Activated T-cell treated with anti-CD3 and anti-CD28 coated beads, Interleukin-2, amount 50 U/mL, for 24 hours (primary cell): ENCODE data around the gene JAKMIP2.
"Not testable (repeated sequence)": the region's sequence is repeated elsewhere in the genome, so short reads cannot be mapped to it uniquely, and the experiment has no call there.

ENCODE experiments used
- DNase-seq: peaks from one replicate; pipeline ENCODE4 v3.0.0-alpha.2; 2020
- H3K27ac Mint-ChIP-seq: 2 replicates; pipeline ENCODE4 v1.8.0; 2020; ENCODE audit warnings: mild to moderate bottlenecking, mixed read lengths
- H3K27me3 Mint-ChIP-seq: 2 replicates; pipeline ENCODE4 v1.8.0; 2020; ENCODE audit warnings: mixed read lengths
- H3K36me3 Mint-ChIP-seq: 2 replicates; pipeline ENCODE4 v1.8.0; 2020; ENCODE audit warnings: low read depth, mixed read lengths
- H3K4me1 Mint-ChIP-seq: 2 replicates; pipeline ENCODE4 v1.8.0; 2020; ENCODE audit warnings: low read depth, mixed read lengths
- H3K4me3 Mint-ChIP-seq: 2 replicates; pipeline ENCODE4 v1.8.0; 2020; ENCODE audit warnings: mild to moderate bottlenecking, moderate library complexity, mixed read lengths
- H3K9me3 Mint-ChIP-seq: 2 replicates; pipeline ENCODE4 v1.8.0; 2020; ENCODE audit warnings: mixed read lengths

The JAKMIP2 gene

GRCh38 chr5:147803926-147804325, 21.4 kb upstream of the JAKMIP2 start:
- Mint-ChIP-seq H3K36me3 (no peaks in the 10 kb centered on the region), H3K27me3 (no peaks in the 10 kb centered on the region), H3K27ac (no peak overlapping the region), H3K9me3 (no peaks in the 10 kb centered on the region), H3K4me1 (peaks cover 5% of the 10 kb centered on the region), H3K4me3 (no peak overlapping the region)
- DNase-seq = no peak

DNA sequence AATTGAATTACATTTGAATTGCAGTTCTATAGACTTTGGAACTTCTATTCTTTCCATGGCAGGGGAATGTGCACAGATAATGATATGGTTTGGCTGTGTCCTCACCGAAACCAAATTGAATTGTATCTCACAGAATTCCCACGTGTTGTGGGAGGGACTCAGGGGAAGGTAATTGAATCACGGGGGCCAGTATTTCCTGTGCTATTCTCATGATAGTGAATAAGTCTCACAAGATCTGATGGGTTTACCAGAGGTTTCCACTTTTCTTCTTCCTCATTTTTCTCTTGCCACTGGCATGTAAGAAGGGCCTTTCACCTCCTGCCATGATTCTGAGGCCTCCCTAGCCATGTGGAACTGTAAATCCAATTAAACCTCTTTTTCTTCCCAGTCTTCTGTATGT, 20.6 kb upstream of the JAKMIP2 start:
- H3K4me3 Mint-ChIP-seq, DNase-seq, H3K4me1 Mint-ChIP-seq, H3K9me3 Mint-ChIP-seq, H3K27me3 Mint-ChIP-seq, H3K36me3 Mint-ChIP-seq, H3K27ac Mint-ChIP-seq: not testable (repeated sequence)

GRCh38 chr5:147801461-147801860, 18.9 kb upstream of the JAKMIP2 start:
- Mint-ChIP-seq H3K4me3 (no peak overlapping the region), H3K4me1 (peaks cover 5% of the 10 kb centered on the region)

DNA sequence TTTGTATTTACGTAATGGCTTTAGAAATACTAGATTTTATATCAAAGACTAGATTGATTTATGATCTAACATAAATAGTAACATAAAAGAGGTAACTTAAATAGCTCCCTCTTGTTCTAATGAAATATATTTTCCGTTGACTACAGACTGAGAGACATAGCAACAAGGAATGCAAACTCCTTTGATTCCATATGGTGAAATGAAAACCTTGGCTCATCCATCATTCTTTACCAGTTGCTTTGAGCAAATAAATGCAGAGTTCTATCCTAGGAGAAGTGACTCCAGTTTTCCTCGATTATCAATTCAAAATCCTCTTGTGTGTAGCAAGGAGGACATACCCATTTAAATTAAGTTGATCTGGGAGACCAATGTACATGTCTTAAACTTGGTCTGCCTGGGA, 18.0 kb upstream of the JAKMIP2 start:
- no peaks in the 10 kb centered on the region for H3K36me3 Mint-ChIP-seq
- H3K27ac Mint-ChIP-seq = no peak overlapping the region
- no peak overlapping the region for H3K4me3 Mint-ChIP-seq
- no peak for DNase-seq
- peaks cover 5% of the 10 kb centered on the region for H3K4me1 Mint-ChIP-seq
- no peaks in the 10 kb centered on the region for H3K9me3 Mint-ChIP-seq
- H3K27me3 Mint-ChIP-seq = no peaks in the 10 kb centered on the region

More at GRCh38 chr5:147801461-147801860, 18.9 kb upstream of the JAKMIP2 start:
- Mint-ChIP-seq H3K36me3 (no peaks in the 10 kb centered on the region), H3K27ac (no peak overlapping the region), H3K9me3 (no peaks in the 10 kb centered on the region), H3K27me3 (no peaks in the 10 kb centered on the region)
- DNase-seq = no peak

GRCh38 chr5:147796556-147797308, 14.2 kb upstream of the JAKMIP2 start:
- DNase-seq = no peak

DNA sequence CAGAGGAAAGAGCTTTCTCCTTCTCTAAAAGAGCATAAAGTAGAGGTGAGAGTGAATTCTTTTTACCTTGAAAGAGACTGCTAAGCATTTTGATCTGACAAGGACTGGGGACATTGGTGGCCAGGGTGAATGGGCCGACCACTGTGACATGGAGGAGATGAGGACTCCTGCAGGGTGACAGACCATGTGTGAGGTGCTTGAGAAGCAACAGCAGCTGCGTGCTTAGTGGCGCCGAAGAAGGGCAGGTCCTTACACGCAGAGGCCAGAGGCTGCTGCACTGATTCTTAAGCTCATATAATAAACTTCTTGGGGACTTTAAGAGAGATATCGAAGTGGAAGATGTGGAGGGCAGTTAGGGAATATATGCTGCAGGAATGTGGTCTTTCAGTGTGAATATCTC, 8.7 kb upstream of the JAKMIP2 start:
- Mint-ChIP-seq H3K36me3 (no peaks in the 10 kb centered on the region), H3K27ac (no peak overlapping the region), H3K4me3 (no peak overlapping the region), H3K27me3 (no peaks in the 10 kb centered on the region), H3K9me3 (no peaks in the 10 kb centered on the region), H3K4me1 (no peaks in the 10 kb centered on the region)
- DNase-seq = no peak

More at GRCh38 chr5:147796556-147797308, 14.2 kb upstream of the JAKMIP2 start:
- Mint-ChIP-seq H3K9me3 (no peaks in the 10 kb centered on the region), H3K27me3 (no peaks in the 10 kb centered on the region), H3K4me3 (no peak overlapping the region), H3K4me1 (no peaks in the 10 kb centered on the region), H3K36me3 (no peaks in the 10 kb centered on the region), H3K27ac (no peak overlapping the region)

DNA sequence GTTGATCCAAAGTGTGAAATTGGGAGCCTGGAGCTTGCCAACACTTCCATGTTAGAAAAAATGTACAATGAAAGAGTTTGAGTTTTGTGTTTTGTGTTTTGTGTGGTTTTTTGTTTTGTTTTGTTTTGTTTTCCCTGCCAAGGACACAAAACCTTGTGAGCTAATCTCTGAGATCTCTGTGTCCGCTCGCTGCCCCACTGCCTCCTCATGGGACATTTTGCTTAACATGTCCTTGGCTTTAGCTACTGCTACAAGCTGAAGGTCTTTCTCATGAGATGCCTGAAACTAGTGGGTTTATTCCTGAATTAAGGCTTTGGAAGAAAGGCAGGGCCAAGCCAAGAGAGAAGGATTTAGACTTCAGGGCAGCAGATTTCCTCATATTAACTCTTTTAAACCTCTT, 7.3 kb upstream of the JAKMIP2 start:
- H3K4me3 Mint-ChIP-seq = no peak overlapping the region
- no peaks in the 10 kb centered on the region for H3K36me3 Mint-ChIP-seq
- no peaks in the 10 kb centered on the region for H3K27me3 Mint-ChIP-seq
- H3K9me3 Mint-ChIP-seq = no peaks in the 10 kb centered on the region
- no peak overlapping the region for H3K27ac Mint-ChIP-seq
- no peak for DNase-seq
- H3K4me1 Mint-ChIP-seq = no peaks in the 10 kb centered on the region

GRCh38 chr5:147788023-147788422, 5.5 kb upstream of the JAKMIP2 start:
- DNase-seq = no peak
- H3K4me3 Mint-ChIP-seq = no peak overlapping the region
- no peaks in the 10 kb centered on the region for H3K27me3 Mint-ChIP-seq
- H3K4me1 Mint-ChIP-seq = no peaks in the 10 kb centered on the region
- no peaks in the 10 kb centered on the region for H3K9me3 Mint-ChIP-seq
- H3K36me3 Mint-ChIP-seq = no peaks in the 10 kb centered on the region
- no peak overlapping the region for H3K27ac Mint-ChIP-seq

DNA sequence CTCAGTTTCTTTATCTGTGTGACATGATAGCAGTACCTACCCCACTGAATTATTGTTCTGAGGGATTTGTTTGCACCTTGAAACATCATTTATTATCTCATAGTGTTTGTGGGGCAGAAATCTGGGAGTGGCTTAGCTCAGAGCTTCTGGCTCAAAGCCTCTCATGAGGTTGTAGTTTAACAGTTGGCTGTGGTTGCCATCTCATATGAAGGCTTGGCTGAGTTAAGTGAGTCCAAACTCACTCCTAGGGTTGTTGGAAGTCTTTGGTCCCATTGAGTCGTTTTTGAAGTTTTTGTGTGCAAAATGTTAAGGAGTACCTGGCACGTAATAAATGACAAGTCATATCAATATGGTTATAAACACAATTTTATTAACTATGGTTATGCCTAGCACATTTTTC, 3.6 kb upstream of the JAKMIP2 start:
- Mint-ChIP-seq H3K27ac (no peak overlapping the region), H3K4me1 (peaks cover 12% of the 10 kb centered on the region), H3K27me3 (no peaks in the 10 kb centered on the region), H3K9me3 (no peaks in the 10 kb centered on the region), H3K4me3 (no peak overlapping the region), H3K36me3 (no peaks in the 10 kb centered on the region)
- no peak for DNase-seq

- Mint-ChIP-seq H3K4me1 (peaks cover 19% of the 10 kb centered on the region), H3K4me3 (no peak overlapping the region), H3K27ac (no peak overlapping the region), H3K27me3 (no peaks in the 10 kb centered on the region), H3K36me3 (no peaks in the 10 kb centered on the region), H3K9me3 (no peaks in the 10 kb centered on the region)
- no peak for DNase-seq
Measured at GRCh38 chr5:147784146-147784987, 1.8 kb upstream of the JAKMIP2 start.

DNA sequence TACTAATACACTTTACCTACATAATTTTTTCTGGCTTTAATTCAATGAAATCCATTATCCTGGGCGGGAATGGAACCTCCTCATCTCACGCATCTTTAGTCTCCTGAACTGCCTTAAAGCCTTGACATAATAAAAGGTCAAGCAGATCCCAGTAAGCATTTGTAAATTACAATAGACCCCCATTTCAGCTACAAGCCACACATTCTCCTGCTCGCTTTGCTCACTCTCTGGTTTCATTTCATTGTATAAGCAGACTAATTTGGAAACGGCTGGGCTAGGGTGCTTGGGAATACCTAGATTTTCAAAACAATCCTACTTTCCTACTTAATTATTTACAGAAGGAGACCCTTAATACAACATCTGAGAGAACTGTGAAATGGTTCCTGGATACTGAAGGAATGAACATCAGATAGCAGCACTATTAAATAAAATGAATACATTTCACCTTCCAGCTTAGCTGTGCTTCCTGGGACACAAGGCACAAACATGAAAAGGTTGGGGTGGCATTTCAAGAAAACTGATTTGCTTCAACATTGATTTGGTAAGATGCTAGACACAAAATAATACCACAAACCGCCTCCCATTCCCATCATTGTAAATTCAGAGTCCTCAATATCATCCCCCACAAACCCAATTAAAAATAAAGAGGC, 1.5 kb downstream of the JAKMIP2 start:
- Mint-ChIP-seq H3K4me1 (peaks cover 20% of the 10 kb centered on the region), H3K36me3 (peaks cover 3% of the 10 kb centered on the region), H3K9me3 (peaks cover 2% of the 10 kb centered on the region), H3K27ac (no peak overlapping the region), H3K4me3 (peak overlapping the region; percentile 81), H3K27me3 (no peaks in the 10 kb centered on the region)
- DNase-seq = no peak

DNA sequence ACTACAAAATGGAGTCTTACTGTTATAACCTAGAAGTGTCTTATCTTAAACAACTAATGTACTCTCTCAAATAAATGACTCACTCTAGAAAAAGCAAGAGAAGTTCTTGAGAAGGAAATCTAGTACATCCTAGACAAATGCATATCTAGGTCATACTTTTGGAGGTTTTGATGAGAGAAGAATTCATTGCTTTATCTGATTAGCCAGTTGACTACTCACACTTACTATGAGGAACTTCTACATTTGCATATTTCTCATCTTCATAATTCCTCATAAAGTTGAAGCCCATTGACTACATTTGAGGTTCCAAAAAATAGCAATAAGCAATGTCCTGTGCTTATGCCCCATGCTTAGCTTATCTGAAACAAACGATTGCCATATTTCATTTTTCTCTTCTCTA, 2.8 kb downstream of the JAKMIP2 start:
- Mint-ChIP-seq H3K36me3 (peaks cover 3% of the 10 kb centered on the region), H3K9me3 (peaks cover 2% of the 10 kb centered on the region), H3K27ac (no peak overlapping the region), H3K27me3 (no peaks in the 10 kb centered on the region), H3K4me3 (no peak overlapping the region), H3K4me1 (peaks cover 20% of the 10 kb centered on the region)
- DNase-seq = no peak

DNA sequence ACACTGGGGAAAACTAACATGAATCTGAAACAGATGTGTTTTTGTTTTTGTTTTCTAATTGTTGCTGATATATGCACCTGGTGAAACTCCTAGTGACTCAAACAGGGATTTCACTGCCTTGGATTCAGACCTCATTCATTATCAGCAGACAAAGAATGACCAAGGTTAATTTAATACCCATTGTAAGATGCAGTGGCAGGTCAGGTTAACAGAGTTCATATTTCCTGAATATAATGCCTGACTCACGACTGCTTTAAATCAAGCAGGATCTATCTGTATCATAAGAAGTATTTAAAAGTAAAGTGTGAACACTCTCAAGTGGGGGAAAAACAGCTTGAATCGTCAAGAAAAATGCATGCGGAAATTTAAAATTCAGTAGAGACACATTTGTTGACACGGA, 5.5 kb downstream of the JAKMIP2 start:
- Mint-ChIP-seq H3K27ac (no peak overlapping the region), H3K27me3 (no peaks in the 10 kb centered on the region), H3K4me3 (no peak overlapping the region), H3K9me3 (peaks cover 2% of the 10 kb centered on the region), H3K36me3 (peaks cover 3% of the 10 kb centered on the region), H3K4me1 (peaks cover 12% of the 10 kb centered on the region)
- DNase-seq = no peak

DNA sequence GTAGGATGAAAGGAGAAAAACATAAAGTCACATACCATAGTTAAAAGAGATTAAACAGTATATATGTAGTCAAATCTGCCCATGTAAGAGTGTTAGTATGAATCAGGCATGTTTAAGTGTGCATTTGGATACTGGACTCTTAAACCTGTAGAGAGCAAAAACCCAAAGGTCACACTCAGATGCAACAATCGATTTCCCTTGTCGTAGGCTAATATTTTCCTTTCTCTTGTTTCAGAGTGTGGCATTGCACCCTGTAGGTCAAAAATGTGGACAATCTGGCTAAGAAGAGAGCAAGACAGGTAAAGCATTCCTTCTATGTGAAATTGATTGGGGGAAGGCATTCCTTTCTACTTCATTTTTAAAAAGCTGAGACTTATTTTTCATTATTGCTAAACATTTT, 8.9 kb downstream of the JAKMIP2 start:
- Mint-ChIP-seq H3K36me3 (peaks cover 3% of the 10 kb centered on the region), H3K4me3 (no peak overlapping the region), H3K9me3 (peaks cover 2% of the 10 kb centered on the region), H3K27ac (no peak overlapping the region), H3K4me1 (no peaks in the 10 kb centered on the region), H3K27me3 (no peaks in the 10 kb centered on the region)
- DNase-seq = no peak

- peaks cover 3% of the 10 kb centered on the region for H3K36me3 Mint-ChIP-seq
- no peak overlapping the region for H3K27ac Mint-ChIP-seq
- DNase-seq = no peak
- no peaks in the 10 kb centered on the region for H3K27me3 Mint-ChIP-seq
- H3K4me1 Mint-ChIP-seq = no peaks in the 10 kb centered on the region
- peaks cover 2% of the 10 kb centered on the region for H3K9me3 Mint-ChIP-seq
- no peak overlapping the region for H3K4me3 Mint-ChIP-seq
Measured at GRCh38 chr5:147773139-147773538, 9.4 kb downstream of the JAKMIP2 start.
